ENCODE data around the gene PIP4K2A. TPM values are rescaled to one million over a fixed set of nuclear protein-coding genes. Genes with fewer than 3 reads are reported as not detected.

Gene PIP4K2A
- total and polyA plus RNA-seq, 2 of the 13 experiments (the other 11 are each of a cell fraction or from before 2014, with no cell fraction given), result 9.1 to 22.6 TPM

- in situ Hi-C loops (cut with HindIII; ENCODE audit: extremely low pct_ligation_motif_present, low pct_unique_long_range_greater_than_20kb), result no loop called here
- intact Hi-C loops (cut with micrococcal nuclease; ENCODE audit: unreplicated experiment), result no loop called here
- no peak for FAIRE-seq
Measured at GRCh38 chr10:22503315-22504088, 210.9 kb downstream of the PIP4K2A start.

GRCh38 chr10:22501863-22502262, 212.5 kb downstream of the PIP4K2A start:
- H3K79me2 ChIP-seq (ENCODE audit: insufficient read depth, low read length), result no peaks in the 10 kb centered on the region
- ChIA-PET CTCF (ENCODE audit: low intra/inter-chr PET ratio, low total read pairs) (no interaction called here), POLR2A (no interaction called here)
- H3K9ac ChIP-seq (ENCODE audit: insufficient read depth, low read depth, low read length), result no peak overlapping the region
- no peak overlapping the region for H3K4me2 ChIP-seq (ENCODE audit: low read depth, low read length)
- FAIRE-seq, result no peak
- H3K4me3 ChIP-seq (replicated peaks in 1 of 3; ENCODE audit: insufficient read depth in 1 of 3, low read depth in 2 of 3, low read length in 3 of 3), result no peak overlapping the region
- no peaks in the 10 kb centered on the region for H4K20me1 ChIP-seq (ENCODE audit: insufficient read depth, low read length)
- BruUV-seq (replicated peaks), result no TSS peak
- no peaks in the 10 kb centered on the region for H3K9me3 ChIP-seq (ENCODE audit: low read length)
- H3K27me3 ChIP-seq (ENCODE audit: control insufficient read depth in 1 of 2, insufficient read depth in 2 of 2, low read length in 2 of 2), result no peaks in the 10 kb centered on the region; a peak in 1 of 5 replicates
- H3K4me1 ChIP-seq (ENCODE audit: insufficient read depth, low read length), result no peaks in the 10 kb centered on the region
- no peak overlapping the region for H3K27ac ChIP-seq (ENCODE audit: extremely low read length, insufficient read depth, low read length)
- intact Hi-C loops (cut with micrococcal nuclease; ENCODE audit: unreplicated experiment), result no loop called here
- 54% methylated on average over 2 of the region's 2 CpGs for WGBS (ENCODE audit: low lambda C conversion rate)
- in situ Hi-C loops (cut with HindIII; ENCODE audit: extremely low pct_ligation_motif_present, low pct_unique_long_range_greater_than_20kb), result no loop called here
- TF ChIP-seq SRSF4 (IDR thresholded peaks at IDR 0.05; ENCODE audit: low read depth, low read length, poor library complexity, severe bottlenecking) (no peak), TBX3 (IDR thresholded peaks at IDR 0.05; ENCODE audit: borderline replicate concordance) (no peak), SALL1 (CRISPR knock-in tag; IDR thresholded peaks at IDR 0.05) (no peak), ZNF20 (CRISPR knock-in tag; IDR thresholded peaks at IDR 0.05) (no peak), PREB (CRISPR knock-in tag; IDR thresholded peaks at IDR 0.05) (no peak), SOX5 (CRISPR knock-in tag; IDR thresholded peaks at IDR 0.05; ENCODE audit: borderline replicate concordance) (no peak)
- H3K36me3 ChIP-seq (replicated peaks in 1 of 2; ENCODE audit: control insufficient read depth in 1 of 2, insufficient read depth in 2 of 2, low read length in 2 of 2), result no peaks in the 10 kb centered on the region
- no peak for DNase-seq (ENCODE audit: low spot score)
- no peak overlapping the region for H2AFZ ChIP-seq (ENCODE audit: low read length)
- ATAC-seq, result no peak

More at GRCh38 chr10:22503315-22504088, 210.9 kb downstream of the PIP4K2A start:
- ChIA-PET CTCF (ENCODE audit: low intra/inter-chr PET ratio, low total read pairs) (no interaction called here), POLR2A (no interaction called here)
- Histone ChIP-seq H3K79me2 (ENCODE audit: insufficient read depth, low read length) (no peaks in the 10 kb centered on the region), H3K27me3 (ENCODE audit: control insufficient read depth in 1 of 2, insufficient read depth in 2 of 2, low read length in 2 of 2) (no peaks in the 10 kb centered on the region; a peak in 1 of 5 replicates), H3K4me2 (ENCODE audit: low read depth, low read length) (no peak overlapping the region), H3K4me3 (replicated peaks in 1 of 3; ENCODE audit: insufficient read depth in 1 of 3, low read depth in 2 of 3, low read length in 3 of 3) (no peak overlapping the region), H3K27ac (ENCODE audit: extremely low read length, insufficient read depth, low read length) (no peak overlapping the region), H2AFZ (ENCODE audit: low read length) (no peak overlapping the region), H4K20me1 (ENCODE audit: insufficient read depth, low read length) (no peaks in the 10 kb centered on the region), H3K36me3 (replicated peaks in 1 of 2; ENCODE audit: control insufficient read depth in 1 of 2, insufficient read depth in 2 of 2, low read length in 2 of 2) (no peaks in the 10 kb centered on the region), H3K9ac (ENCODE audit: insufficient read depth, low read depth, low read length) (no peak overlapping the region), H3K9me3 (ENCODE audit: low read length) (no peaks in the 10 kb centered on the region), H3K4me1 (ENCODE audit: insufficient read depth, low read length) (no peaks in the 10 kb centered on the region)
- BruUV-seq (replicated peaks), result no TSS peak
- DNase-seq (ENCODE audit: low spot score) (no peak), ATAC-seq (no peak)
- WGBS (ENCODE audit: low lambda C conversion rate), result 18% methylated on average over 9 of the region's 9 CpGs
- TF ChIP-seq PHF21A (CRISPR knock-in tag; IDR thresholded peaks at IDR 0.05) (no peak), MAFK (conservative IDR thresholded peaks at IDR 0.05 in 1 of 2, IDR thresholded peaks at IDR 0.05 in 1 of 2; ENCODE audit: low read length in 2 of 2) (peak; percentile 59 to 84), RFX5 (IDR thresholded peaks at IDR 0.05; ENCODE audit: low read depth, low read length) (peak; percentile 86), MAFF (IDR thresholded peaks at IDR 0.05; ENCODE audit: low read depth, low read length) (peak; percentile 80)
